BJ (cell line): ENCODE measurements around the gene GLT8D2. TPM values are rescaled to one million over a fixed set of nuclear protein-coding genes. Genes with fewer than 3 reads are reported as not detected.

Source experiments
- CTCF ChIA-PET: fragments of 350-600 bp; formaldehyde crosslinking; extraction: SDS; loops from one replicate; lab custom pipeline; 2021; ENCODE audit warnings: antibody characterized with exemption, inconsistent platforms; lab: Yijun Ruan, JAX
- POLR2A ChIA-PET: fragments of 300-600 bp; sonication (Branson Sonifier 250); formaldehyde crosslinking; extraction: SDS; loops from one replicate; lab custom pipeline; 2021; ENCODE audit warnings: antibody characterized with exemption; lab: Charles Lee
- DNase-seq: peaks from one replicate; pipeline ENCODE4 v3.0.0-alpha.2; 2011; ENCODE audit warnings: low read depth
- H3K27me3 ChIP-seq: 2 replicates; pipeline ENCODE4 v1.6.0; 2011; ENCODE audit warnings: low read length; ENCODE audit not compliant: control insufficient read depth, insufficient read depth
- H3K36me3 ChIP-seq: 2 replicates; pipeline ENCODE4 v1.5.1; 2011; ENCODE audit warnings: low read length; ENCODE audit not compliant: control insufficient read depth, insufficient read depth
- H3K4me3 ChIP-seq: 2 replicates; pipeline ENCODE4 v1.5.1; 2011; ENCODE audit warnings: low read depth, mild to moderate bottlenecking, control low read depth, low read length
- polyA plus RNA-seq: library from polyadenylated mRNA; depleted of rRNA; stranded (reverse); fragments of >200 nt; gene quantifications from 2 replicates; pipeline ENCODE4 v1.2.3, GENCODE V29; 2011
- TF ChIP-seq, protein P1 (sequence below): IDR thresholded peaks from 2 replicates; pipeline ENCODE4 v1.5.1; 2011; ENCODE audit warnings: low read depth, mild to moderate bottlenecking, control low read depth, inconsistent platforms, low read length, moderate library complexity; ENCODE audit not compliant: insufficient read depth

The GLT8D2 gene
- polyA plus RNA-seq, 1 experiment: 67.6 TPM

DNA sequence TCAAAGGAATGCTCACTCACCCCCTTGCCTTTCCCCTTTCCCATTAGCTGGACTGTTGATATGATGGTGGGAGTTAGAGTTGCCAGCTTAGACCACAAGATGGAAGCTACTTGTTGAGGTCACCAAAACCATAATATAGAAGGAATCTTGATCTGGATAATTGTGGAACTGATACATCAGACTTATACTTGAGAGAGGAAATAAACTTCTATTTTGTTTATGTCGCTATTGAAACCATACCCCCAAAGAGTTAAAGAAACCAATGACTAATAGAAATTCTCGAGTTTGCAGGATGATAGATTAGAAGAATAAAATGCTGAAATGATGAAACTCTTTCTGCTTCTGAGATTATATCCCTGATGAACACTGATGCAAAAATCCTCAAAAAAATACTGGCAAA is 46.4 kb downstream of the GLT8D2 start:
- no peak for DNase-seq
- H3K27me3 ChIP-seq: no peaks in the 10 kb centered on the region
- ChIA-PET POLR2A (no interaction called here), CTCF (no interaction called here)
- TF ChIP-seq, protein P1, sequence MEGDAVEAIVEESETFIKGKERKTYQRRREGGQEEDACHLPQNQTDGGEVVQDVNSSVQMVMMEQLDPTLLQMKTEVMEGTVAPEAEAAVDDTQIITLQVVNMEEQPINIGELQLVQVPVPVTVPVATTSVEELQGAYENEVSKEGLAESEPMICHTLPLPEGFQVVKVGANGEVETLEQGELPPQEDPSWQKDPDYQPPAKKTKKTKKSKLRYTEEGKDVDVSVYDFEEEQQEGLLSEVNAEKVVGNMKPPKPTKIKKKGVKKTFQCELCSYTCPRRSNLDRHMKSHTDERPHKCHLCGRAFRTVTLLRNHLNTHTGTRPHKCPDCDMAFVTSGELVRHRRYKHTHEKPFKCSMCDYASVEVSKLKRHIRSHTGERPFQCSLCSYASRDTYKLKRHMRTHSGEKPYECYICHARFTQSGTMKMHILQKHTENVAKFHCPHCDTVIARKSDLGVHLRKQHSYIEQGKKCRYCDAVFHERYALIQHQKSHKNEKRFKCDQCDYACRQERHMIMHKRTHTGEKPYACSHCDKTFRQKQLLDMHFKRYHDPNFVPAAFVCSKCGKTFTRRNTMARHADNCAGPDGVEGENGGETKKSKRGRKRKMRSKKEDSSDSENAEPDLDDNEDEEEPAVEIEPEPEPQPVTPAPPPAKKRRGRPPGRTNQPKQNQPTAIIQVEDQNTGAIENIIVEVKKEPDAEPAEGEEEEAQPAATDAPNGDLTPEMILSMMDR: no peak
- H3K4me3 ChIP-seq: no peak overlapping the region
- no peaks in the 10 kb centered on the region; the same call in 1 of the 2 replicates for H3K36me3 ChIP-seq

DNA sequence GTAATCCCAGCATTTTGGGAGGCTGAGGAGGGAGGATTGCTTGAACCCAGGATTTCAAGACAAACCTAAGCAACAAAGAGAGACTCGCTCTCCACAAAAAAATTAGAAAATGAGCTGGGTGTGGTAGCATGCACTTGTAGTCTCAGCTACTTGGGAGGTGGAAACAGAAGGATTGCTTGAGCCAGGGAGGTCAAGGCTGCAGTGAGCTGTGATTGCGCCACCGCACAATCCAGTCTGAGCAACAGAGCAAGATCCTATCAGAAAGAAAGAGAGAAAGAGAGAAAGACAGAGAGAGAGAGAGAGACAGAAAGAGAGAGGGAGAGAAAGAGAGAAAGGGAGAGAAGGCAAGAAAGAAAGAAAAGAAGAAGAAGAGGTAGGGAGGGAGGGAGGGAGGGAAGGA is 47.3 kb downstream of the GLT8D2 start:
- Histone ChIP-seq H3K36me3 (no peaks in the 10 kb centered on the region; the same call in 1 of the 2 replicates), H3K4me3 (no peak overlapping the region), H3K27me3 (no peaks in the 10 kb centered on the region)
- CTCF ChIA-PET: no interaction called here
- POLR2A ChIA-PET: no interaction called here
- TF ChIP-seq, protein P1: no peak
- DNase-seq: no peak

DNA sequence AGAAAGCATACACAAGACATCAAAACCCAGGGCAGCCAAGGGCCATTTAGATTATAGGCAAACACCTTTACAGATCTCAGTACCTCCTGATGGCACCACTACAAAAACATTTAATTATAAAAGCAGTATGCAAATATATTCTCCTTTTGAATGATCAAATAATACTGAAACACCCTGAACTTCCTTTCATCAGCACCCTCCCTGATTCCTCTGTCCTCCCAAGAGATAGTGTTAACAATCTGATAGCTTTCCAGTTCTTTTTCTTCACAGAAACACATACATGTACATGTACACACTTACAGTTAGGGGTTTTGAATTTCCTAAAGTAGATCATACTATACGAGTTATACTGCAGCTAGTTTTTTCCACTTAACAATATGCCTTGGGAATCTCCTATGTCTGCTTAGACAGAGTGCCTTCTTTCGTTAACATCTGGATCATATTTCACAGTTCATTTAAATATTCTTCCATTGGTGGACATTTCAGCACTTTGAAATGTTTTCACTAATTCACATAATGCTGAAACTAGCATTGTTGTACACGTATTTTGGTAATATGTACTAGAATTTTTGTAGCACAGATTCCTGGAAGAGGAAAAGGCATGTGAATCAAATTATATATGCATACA is 49.1 kb downstream of the GLT8D2 start:
- POLR2A ChIA-PET: no interaction called here
- CTCF ChIA-PET: no interaction called here

DNA sequence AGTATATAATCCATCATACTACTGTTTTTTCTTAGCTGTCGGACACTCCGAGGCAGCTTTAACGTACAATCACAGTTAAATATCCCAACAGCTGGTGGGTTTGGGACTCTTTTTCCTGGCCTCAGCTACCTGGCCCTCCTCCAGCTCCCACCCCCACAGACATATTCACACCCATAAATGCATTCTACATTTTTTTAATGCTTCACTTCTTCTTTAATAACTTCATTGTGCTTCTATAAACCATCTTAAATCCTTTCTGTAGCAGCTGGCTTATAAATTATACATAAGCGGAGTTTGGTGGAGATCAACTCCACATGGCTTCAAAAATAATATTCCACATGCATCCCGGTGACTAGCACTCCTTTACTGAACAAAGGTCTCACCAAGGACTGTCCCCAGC is 51.0 kb downstream of the GLT8D2 start:
- ChIA-PET POLR2A (no interaction called here), CTCF (interaction anchor here (0.8 kb wide), 1 partner anchor 16 kb away, joined by 3 read pairs; no protein-coding TSS in a partner anchor)
- no peak for DNase-seq
- H3K4me3 ChIP-seq: no peak overlapping the region
- H3K36me3 ChIP-seq: no peaks in the 10 kb centered on the region; the same call in 1 of the 2 replicates
- TF ChIP-seq, protein P1: no peak
- H3K27me3 ChIP-seq: no peaks in the 10 kb centered on the region

More for the DNA sequence above, 49.1 kb downstream of the GLT8D2 start:
- TF ChIP-seq, protein P1: no peak
- no peaks in the 10 kb centered on the region for H3K27me3 ChIP-seq
- H3K36me3 ChIP-seq: no peaks in the 10 kb centered on the region; the same call in 1 of the 2 replicates
- DNase-seq: no peak
- H3K4me3 ChIP-seq: no peak overlapping the region

DNA sequence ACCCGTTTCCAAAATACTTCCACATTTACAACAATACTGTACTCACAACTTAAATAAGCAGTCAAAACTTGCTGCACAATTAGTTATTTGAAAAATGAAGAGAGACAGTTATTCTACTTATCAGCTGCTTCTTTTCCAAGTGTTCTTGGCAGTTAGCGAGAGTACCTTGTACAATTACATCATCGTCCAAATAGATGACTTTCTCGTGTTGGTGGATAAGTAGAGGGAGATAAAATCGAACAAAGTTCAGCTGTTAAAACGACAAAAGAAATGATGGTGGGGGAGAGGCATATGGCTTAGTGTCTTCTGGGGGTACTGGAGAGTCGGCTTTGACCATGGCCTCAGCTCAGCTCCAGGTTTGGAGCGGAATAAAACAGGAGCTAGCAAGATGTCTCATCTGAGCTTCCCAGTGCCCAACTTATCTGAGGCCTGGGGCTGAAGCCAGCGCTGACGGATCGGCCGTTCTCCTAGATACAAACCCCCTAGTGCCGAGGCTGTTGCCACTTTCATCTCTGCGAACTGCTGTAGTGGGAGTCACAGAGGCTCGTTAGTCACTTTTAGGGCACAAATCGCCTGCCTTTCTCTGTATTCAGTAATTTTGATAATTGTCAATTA is 52.6 kb downstream of the GLT8D2 start:
- Histone ChIP-seq H3K4me3 (no peak overlapping the region), H3K27me3 (no peaks in the 10 kb centered on the region), H3K36me3 (no peaks in the 10 kb centered on the region; the same call in 1 of the 2 replicates)
- POLR2A ChIA-PET: no interaction called here
- no peak for DNase-seq
- CTCF ChIA-PET: interaction anchor here (0.8 to 1.4 kb wide), 4 partner anchors 11 to 31 kb away, joined by 3 to 4 read pairs (median 4); no protein-coding TSS in a partner anchor
- TF ChIP-seq, protein P1: no peak
